Esophagus muscularis mucosa (tissue), 4 donors: ENCODE measurements around the gene COX11. TPM values are rescaled to one million over a fixed set of nuclear protein-coding genes. Genes with fewer than 3 reads are reported as not detected.

Experiments
- DNase-seq: peaks from one replicate; pipeline ENCODE4 v3.0.0-alpha.2; 2017; ENCODE audit errors: extremely low spot score
- H3K27ac ChIP-seq, 4 donors: fragments of 200-600 bp; sonication (generic); replicated peaks in 1 of 4; 1 replicate in 3 of 4; 2 replicates in 1 of 4; pipeline ENCODE4 v1.5.1; 2016 to 2019; ENCODE audit warnings: mild to moderate bottlenecking in 1 of 4
- H3K27me3 ChIP-seq, 4 donors: fragments of 200-600 bp; sonication (generic); one replicate each; pipeline versions ENCODE4 v1.5.1 to v1.6.0; 2016 to 2019
- H3K36me3 ChIP-seq, 4 donors: fragments of 200-600 bp; sonication (generic); one replicate each; pipeline ENCODE4 v1.5.1; 2016 to 2019
- H3K4me1 ChIP-seq, 4 donors: fragments of 200-600 bp; sonication (generic); one replicate each; pipeline ENCODE4 v1.5.1; 2016 to 2019
- H3K4me3 ChIP-seq, 4 donors: fragments of 200-600 bp; sonication (generic); 1 replicate in 2 of 4; 2 replicates in 2 of 4; pipeline ENCODE4 v1.5.1; 2016 to 2019; ENCODE audit warnings: mild to moderate bottlenecking in 4 of 4, moderate library complexity in 1 of 4
- H3K9me3 ChIP-seq, 4 donors: fragments of 200-600 bp; sonication (generic); 1 replicate in 3 of 4; 2 replicates in 1 of 4; pipeline ENCODE4 v1.5.1; 2016 to 2019
- CTCF ChIP-seq, 3 experiments: fragments of 200-600 bp in 2 of 3; fragments of 450-650 bp in 1 of 3; sonication (generic) in 2 of 3; IDR thresholded peaks; one replicate each; pipeline ENCODE4 v1.5.1; 2017 to 2019; ENCODE audit warnings: antibody characterized with exemption in 3 of 3, mild to moderate bottlenecking in 2 of 3, moderate library complexity in 1 of 3
- EP300 ChIP-seq: sonication (generic); formaldehyde crosslinking; IDR thresholded peaks from one replicate; pipeline ENCODE4 v1.6.1; 2017; ENCODE audit warnings: antibody characterized with exemption
- POLR2A ChIP-seq: fragments of 450-650 bp; IDR thresholded peaks from one replicate; pipeline ENCODE4 v1.6.1; 2017; ENCODE audit warnings: antibody characterized with exemption, moderate library complexity, mild to moderate bottlenecking, low read depth
- POLR2AphosphoS5 ChIP-seq, 2 donors: sonication (generic); formaldehyde crosslinking; IDR thresholded peaks; one replicate each; pipeline ENCODE4 v1.6.1; 2017; ENCODE audit warnings: antibody characterized with exemption in 2 of 2
- WGBS: methylation state at CpG from one replicate; pipeline ENCODE4 v1.1.5; 2018; 5-methylcytosine and 5-hydroxymethylcytosine counted together
- intact Hi-C: fragments of 100-400 bp; cut with DNase I; formaldehyde crosslinking; loops from one replicate; pipeline ENCODE4 v1.15.1; 2023
- total RNA-seq, 4 donors: library from RNA; depleted of rRNA; stranded (reverse); fragments of >200 nt; gene quantifications; one replicate each; pipeline versions ENCODE4 v1.1.0 to v1.2.1, GENCODE V29; 2016

The COX11 gene
- total RNA-seq, 4 donors from 2014 or later: 63.0 to 96.4 (median 79.8) TPM

- H3K27ac ChIP-seq: no peak overlapping the region
- no peaks in the 10 kb centered on the region for H3K27me3 ChIP-seq
- WGBS: 100% methylated on average over 1 of the region's 1 CpG
- DNase-seq: no peak
- peaks cover 0 to 41% (median 10%) of the 10 kb centered on the region in 4 donors for H3K36me3 ChIP-seq
- TF ChIP-seq CTCF (IDR thresholded peaks at IDR 0.05) (no peak), POLR2A (no peak), EP300 (no peak), POLR2AphosphoS5 (IDR thresholded peaks at IDR 0.05) (no peak)
- H3K4me1 ChIP-seq: peaks cover 0 to 5% (median 2%) of the 10 kb centered on the region in 4 donors
- H3K9me3 ChIP-seq: no peaks in the 10 kb centered on the region
- H3K4me3 ChIP-seq: no peak overlapping the region
- intact Hi-C loops: loop anchor here (10.0 kb wide), 1 partner anchor 248 kb away; no protein-coding TSS in a partner anchor
Measured at GRCh38 chr17:54996441-54996840, 28.0 kb upstream of the COX11 start.

GRCh38 chr17:54992797-54993639, 24.6 kb upstream of the COX11 start:
- Histone ChIP-seq H3K9me3 (no peaks in the 10 kb centered on the region), H3K4me1 (peaks cover 0 to 5% (median 2%) of the 10 kb centered on the region in 4 donors), H3K27ac (no peak overlapping the region), H3K27me3 (no peaks in the 10 kb centered on the region), H3K36me3 (peaks cover 0 to 24% (median 0%) of the 10 kb centered on the region in 4 donors), H3K4me3 (no peak overlapping the region)
- intact Hi-C loops: loop anchor here (5.0 to 10.0 kb wide), 2 partner anchors 252 to 354 kb away; no protein-coding TSS in a partner anchor
- peak; percentile 55 to 64 (median 56) for TF ChIP-seq CTCF (IDR thresholded peaks at IDR 0.05)
- no peak for TF ChIP-seq POLR2AphosphoS5 (IDR thresholded peaks at IDR 0.05)
- no peak for TF ChIP-seq EP300
- TF ChIP-seq POLR2A: no peak
- 82% methylated on average over 8 of the region's 8 CpGs for WGBS
- no peak for DNase-seq

- 91% methylated on average over 1 of the region's 1 CpG for WGBS
- Histone ChIP-seq H3K4me3 (no peak overlapping the region), H3K9me3 (no peaks in the 10 kb centered on the region), H3K36me3 (peaks cover 0 to 32% (median 5%) of the 10 kb centered on the region in 4 donors), H3K4me1 (no peaks in the 10 kb centered on the region), H3K27ac (no peak overlapping the region), H3K27me3 (no peaks in the 10 kb centered on the region)
- TF ChIP-seq POLR2AphosphoS5 (IDR thresholded peaks at IDR 0.05) (no peak), POLR2A (no peak), EP300 (no peak), CTCF (IDR thresholded peaks at IDR 0.05) (no peak)
- DNase-seq: no peak
- intact Hi-C loops: loop anchor here (5.0 to 10.0 kb wide), 2 partner anchors 253 to 356 kb away; no protein-coding TSS in a partner anchor
Measured at GRCh38 chr17:54991567-54991966, 23.1 kb upstream of the COX11 start.

GRCh38 chr17:54990118-54990517, 21.7 kb upstream of the COX11 start:
- Histone ChIP-seq H3K4me1 (no peaks in the 10 kb centered on the region), H3K27me3 (no peaks in the 10 kb centered on the region), H3K4me3 (no peak overlapping the region), H3K27ac (no peak overlapping the region), H3K36me3 (peaks cover 0 to 19% (median 8%) of the 10 kb centered on the region in 4 donors), H3K9me3 (no peaks in the 10 kb centered on the region)
- no peak for DNase-seq
- TF ChIP-seq CTCF (IDR thresholded peaks at IDR 0.05): no peak
- no peak for TF ChIP-seq EP300
- no peak for TF ChIP-seq POLR2AphosphoS5 (IDR thresholded peaks at IDR 0.05)
- TF ChIP-seq POLR2A: no peak
- WGBS: 100% methylated on average over 4 of the region's 4 CpGs
- intact Hi-C loops: loop anchor here (5.0 to 10.0 kb wide), 2 partner anchors 255 to 357 kb away; no protein-coding TSS in a partner anchor
